Left forelimb (tissue), 1 donor: ENCODE measurements around the gene ZNF592.

ENCODE experiments used
- DNase-seq: peaks from one replicate; pipeline ENCODE4 v3.0.0-alpha.2; 2018; ENCODE audit warnings: low spot score

The ZNF592 gene

GRCh38 chr15:84807228-84807627 is 58.8 kb downstream of the ZNF592 start:
- DNase-seq, result no peak

- DNase-seq, result no peak
These were observed 61.9 kb downstream of the ZNF592 start for GRCh38 chr15:84810073-84810840.

GRCh38 chr15:84811151-84811550 is 62.8 kb downstream of the ZNF592 start:
- DNase-seq, result no peak

DNA sequence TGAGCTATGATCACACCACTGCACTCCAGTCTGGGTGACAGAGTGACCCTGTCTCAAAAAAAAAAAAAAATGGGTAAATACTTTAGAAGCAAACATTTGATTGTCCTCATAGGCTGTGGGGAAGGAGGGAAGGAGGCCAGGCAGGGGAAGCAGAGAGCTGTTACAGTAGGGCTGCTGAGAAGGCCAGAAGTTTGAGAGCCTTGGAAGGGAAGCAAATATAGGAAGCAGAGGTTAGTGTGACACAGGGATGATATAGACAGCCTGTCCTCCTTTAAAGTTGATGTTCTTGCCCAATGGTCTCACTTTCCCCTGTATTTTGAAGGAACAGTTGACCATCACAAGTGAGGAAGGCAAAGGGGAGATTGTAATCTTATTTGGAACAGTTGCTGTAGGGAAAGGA is 63.4 kb downstream of the ZNF592 start:
- DNase-seq, result no peak

- no peak for DNase-seq
These were observed 64.5 kb downstream of the ZNF592 start for GRCh38 chr15:84812842-84813241.

- DNase-seq, result no peak
These were observed 65.0 kb downstream of the ZNF592 start for GRCh38 chr15:84813435-84813834.

DNA sequence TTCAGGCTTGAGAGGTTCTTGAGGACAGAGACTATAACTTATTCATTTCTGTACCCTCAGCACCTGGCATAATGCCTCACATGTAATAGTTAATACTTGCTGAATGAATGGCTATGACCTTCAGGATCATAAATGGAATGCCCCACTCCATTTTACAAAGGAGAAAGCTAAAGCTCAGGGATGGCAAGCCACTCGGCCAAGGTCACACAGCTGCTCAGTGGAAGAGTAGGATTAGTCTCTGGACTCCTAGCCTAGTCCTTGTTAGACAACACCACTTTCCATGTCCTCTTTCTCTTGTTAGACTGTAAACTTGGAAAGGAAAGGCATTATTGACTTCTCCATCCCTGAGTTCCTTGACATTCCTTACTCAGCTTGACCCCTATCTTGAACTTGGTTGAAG is 65.5 kb downstream of the ZNF592 start:
- DNase-seq, result no peak

DNA sequence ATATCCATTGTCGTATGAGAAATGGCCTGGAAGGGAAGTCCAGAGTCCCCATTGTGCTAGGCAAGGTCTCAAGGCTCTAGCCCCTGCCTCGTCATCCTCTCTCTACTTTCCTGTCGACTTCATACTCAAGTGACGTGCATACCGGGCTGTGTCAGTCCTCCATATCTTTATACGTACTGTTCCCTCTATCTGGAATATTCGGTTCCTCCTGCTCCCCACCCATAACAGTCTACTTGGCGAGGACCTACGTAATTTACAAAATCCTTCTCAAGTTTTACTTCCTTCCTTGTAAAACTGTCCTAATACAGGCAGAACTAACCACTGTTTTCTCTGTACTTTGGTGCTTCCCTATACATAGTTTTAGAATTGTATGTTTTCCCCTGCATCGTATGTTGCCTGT is 66.5 kb downstream of the ZNF592 start:
- no peak for DNase-seq

DNA sequence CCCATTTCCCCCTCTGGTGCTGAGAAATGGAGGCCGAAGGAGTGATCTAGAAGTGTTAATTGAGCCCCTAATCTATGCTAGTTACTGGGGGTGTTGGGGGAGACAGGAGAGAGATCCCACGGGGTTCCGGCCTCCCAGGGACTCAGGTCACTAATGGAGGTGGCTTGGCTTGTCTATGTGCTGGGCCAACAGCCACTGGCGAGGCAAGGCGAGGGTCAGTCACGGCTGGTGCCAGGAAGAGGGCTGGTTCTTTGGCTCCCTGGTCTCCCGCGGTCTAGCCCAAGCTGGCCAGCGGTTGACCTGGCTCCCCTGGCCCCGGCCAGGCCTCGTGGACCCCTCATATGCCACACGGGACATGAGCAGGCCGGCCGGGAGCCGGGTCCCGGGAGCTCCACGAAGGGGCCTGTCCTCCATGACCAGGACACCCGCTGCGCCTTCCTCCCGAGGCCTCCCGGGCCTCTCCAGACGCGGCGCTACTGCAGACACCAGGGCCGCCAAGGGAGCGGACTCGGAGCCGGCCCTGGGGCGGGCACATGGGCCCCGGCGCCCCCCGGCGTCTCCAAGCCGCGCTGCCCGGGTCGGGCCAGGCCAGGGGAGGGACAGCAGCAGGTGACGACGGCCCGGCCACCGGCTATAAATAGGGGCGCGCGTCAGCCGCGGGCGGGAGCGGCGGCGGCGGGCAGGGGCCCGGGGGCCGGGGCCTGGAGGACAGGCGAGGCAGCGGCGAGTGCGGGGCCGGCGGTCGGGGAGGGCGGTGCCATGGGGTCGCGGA is 68.5 kb downstream of the ZNF592 start, which contains the start of gene ALPK3:
TSS of gene ALPK3 (plus strand) at position 663 of the 772 bp plus-strand sequence. CDS start at position 760, 97 bp downstream.
- no peak for DNase-seq

DNA sequence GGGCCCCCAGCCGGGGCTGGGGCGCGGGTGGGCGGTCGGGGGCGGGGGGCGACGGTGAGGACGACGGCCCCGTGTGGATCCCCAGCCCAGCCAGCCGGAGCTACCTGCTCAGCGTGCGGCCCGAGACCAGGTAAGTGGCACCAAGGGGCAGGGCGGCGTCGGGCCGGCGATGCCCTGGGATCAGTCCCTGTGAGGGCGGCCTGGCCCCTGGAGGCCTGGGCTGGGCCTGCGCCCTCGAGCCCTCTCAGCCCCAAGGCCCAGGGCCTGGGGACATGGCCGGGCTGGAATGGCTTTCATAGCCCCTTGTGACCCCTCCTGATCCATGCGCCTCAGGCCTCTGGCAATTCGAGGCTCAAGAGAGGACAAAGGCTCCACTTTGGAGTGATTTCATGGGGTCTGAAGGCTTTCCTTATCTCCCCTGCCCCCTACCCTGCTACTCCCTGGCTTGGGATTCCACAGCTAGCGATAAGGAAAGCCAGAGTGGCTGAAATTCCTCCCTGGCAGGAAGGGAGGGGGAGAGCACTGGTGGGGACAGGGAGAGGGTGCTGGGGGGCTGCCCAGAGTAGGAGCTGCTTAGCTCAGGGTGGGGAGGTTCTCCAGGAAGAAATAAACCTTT is 69.2 kb downstream of the ZNF592 start:
- DNase-seq, result no peak

DNA sequence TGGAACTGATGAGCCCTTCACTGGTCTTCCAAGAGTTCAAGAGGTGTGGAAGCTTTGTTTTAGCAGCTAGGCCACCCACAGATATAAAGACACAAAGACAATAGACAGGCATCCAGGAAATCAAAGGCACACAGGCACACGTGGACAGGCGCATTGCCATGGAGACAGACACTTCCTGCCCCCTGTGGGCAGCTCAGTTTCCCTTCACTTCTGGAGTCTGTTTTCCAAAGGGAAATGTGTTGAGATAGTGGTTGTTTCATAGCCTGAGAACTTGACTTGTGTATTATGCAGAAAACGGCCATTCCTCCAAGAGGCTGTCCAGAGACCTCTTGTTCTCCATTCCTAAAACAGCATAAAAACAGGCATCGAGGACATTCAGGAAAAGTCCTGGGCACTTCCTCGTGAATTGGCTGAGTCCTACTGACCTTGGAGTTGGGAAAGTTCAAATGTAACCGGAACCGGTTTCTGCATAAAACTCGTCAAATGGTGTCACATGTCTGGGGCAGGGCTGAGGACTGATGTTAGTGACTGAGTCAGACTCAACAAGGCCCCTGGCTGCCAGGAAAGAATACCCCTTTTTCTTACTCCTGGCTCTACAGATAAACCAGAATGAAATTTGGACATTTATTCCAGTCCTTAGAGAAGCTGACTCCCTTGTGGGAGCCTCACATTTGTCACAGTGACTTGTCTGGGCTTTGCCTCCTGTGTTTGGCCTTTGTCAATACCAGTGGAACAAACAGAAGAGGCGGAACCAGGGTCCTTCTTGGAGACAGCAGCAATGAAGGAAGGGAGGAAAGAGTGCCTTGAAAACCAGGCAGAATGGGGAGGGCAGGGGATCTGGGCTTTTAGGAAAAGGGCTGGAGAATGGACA is 70.1 kb downstream of the ZNF592 start:
- no peak for DNase-seq

DNA sequence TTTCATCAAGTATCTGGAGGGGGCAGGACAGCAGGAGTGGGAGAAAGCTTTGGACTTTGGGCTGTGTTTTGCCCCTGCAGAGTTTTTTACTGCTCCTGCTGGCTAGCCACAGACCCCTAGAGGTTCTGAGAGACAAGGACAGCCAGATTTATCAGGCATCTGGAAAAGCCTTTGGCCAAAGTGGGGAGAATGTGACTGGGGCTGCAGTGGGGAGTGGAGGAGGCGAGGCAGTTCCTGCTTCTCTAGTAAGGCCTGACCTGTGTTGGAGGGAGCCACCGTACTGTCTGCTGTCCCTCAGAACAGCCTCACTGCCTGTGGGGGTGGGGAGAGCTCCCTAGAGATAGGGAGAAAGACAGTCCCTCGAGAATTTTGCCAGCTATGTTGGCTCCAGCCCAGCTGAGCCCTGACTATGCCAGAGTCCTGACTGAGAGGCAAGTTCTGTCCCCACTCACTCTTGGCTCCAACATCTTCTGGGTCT is 70.9 kb downstream of the ZNF592 start:
- no peak for DNase-seq

DNA sequence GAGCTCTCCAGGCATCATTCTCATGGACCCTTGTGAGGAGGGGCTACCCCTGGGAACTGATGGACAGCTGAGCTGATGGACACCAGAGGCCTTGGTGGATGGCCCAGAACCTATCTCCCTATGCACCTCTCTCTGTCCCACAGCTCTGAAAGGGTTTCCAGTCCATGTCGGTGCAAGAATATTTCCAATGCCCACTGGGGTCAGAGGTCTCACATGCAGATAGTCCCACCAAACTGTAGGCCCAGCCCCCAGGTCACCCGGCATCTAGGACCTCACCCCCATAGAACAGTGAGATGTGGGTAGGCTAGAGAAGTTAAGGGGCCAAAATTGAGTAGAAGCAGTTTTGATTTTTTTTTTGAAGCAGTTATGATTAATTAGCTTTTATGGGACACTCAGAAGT is 71.4 kb downstream of the ZNF592 start:
- DNase-seq, result no peak

GRCh38 chr15:84821501-84822021 is 73.2 kb downstream of the ZNF592 start:
- DNase-seq, result no peak

GRCh38 chr15:84822653-84823281 is 74.4 kb downstream of the ZNF592 start:
- no peak for DNase-seq

- no peak for DNase-seq
These were observed 75.0 kb downstream of the ZNF592 start for GRCh38 chr15:84823282-84823878.

DNA sequence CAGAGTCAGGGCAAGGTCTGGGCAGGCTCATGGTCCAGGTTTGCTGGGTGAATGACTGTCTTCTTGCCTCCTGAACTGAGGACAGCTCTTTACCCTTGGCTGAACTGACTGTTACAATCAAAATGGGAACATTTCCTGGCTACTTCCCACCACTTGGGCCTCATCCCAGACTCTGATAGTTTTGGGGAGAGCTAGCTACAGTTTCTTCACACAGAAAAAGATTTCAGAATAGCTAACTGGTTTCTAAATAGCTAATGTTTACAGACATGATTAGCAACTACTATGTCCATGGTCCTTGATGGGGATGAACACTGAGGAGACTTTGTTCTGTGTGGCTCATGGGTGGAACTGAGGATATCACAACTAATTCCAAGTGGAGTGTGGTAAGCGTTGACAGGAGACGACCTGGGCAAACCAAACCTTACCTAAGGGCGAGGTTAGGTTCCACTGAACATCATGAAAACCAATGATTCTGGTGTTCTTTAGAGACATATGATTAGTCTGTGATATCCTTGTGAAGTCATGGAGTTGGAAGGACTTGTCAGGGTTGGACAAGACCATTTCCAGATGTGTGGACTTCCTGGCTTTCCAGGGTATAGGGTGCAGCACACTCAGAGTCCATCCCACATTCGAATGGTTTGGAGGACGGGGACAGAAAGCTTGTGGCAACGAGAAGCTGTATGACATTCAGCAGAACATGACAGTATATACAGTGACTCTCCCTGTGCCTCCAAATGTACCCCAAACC is 76.0 kb downstream of the ZNF592 start:
- DNase-seq, result peak; percentile 86

DNA sequence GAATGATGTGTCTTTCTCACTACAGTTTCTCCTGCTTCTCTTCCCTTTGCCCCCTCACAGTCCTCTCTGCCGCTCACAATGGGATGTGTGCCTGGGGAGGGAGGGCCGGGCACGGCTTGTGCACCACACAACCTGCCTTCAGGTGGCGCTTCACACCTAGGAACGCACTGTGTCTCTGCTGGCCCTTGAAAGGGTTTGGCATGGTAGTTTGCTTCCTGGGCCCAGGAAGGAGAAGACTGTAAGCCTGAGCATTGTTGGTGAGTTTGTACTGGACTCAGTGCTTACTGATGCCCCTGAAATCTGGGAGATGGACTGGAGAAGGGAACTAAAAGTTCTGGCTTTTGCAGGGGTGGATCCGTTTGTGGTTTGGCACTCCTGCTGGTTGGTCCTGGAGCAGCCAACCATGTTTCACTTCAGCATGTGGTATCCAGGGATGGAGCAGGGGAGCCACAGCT is 78.0 kb downstream of the ZNF592 start:
- DNase-seq, result no peak

DNA sequence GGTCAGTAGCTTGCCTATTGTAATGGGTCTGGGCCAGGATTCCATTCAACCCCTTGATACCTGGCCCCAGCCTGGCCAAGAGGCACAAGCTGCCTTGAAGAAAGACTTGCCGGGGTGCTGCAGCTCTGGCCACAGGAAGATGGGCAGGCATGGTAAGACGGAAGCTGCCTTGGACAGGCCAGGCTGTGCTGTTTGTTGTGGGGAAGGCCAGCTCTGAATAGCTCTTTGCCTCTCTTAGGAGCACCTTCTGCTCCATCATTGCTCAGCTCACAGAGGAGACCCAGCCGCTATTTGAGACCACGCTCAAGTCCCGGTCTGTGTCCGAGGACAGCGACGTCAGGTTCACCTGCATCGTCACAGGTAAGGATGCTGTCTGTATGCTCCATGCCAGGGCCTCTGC is 78.9 kb downstream of the ZNF592 start:
- DNase-seq, result no peak
